Astrocyte (in vitro differentiated cells and primary cell): ENCODE measurements around the gene DSG1.
"Not testable (repeated sequence)": the region's sequence is repeated elsewhere in the genome, so short reads cannot be mapped to it uniquely, and the experiment has no call there.

ENCODE experiments used
- EZH2 ChIP-seq: IDR thresholded peaks from 2 replicates; pipeline ENCODE4 v1.6.1; 2012; ENCODE audit warnings: mild to moderate bottlenecking, low read length, inconsistent platforms; ENCODE audit not compliant: insufficient read depth
- TF ChIP-seq, protein P1 (sequence below): IDR thresholded peaks from 2 replicates; pipeline ENCODE4 v1.5.1; 2011; ENCODE audit warnings: low read depth, mild to moderate bottlenecking, inconsistent platforms, low read length, moderate library complexity; ENCODE audit not compliant: insufficient read depth

DNA sequence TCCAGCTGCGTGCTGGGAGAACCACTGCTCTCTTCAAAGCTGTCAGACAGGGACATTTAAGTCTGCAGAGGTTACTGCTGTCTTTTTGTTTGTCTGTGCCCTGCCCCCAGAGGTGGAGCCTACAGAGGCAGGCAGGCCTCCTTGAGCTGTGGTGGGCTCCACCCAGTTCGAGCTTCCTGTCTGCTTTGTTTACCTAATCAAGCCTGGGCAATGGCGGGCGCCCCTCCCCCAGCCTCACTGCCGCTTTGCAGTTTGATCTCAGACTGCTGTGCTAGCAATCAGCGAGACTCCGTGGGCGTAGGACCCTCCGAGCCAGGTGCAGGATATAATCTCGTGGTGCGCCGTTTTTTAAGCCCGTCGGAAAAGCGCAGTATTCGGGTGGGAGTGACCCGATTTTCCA is 35.4 kb downstream of the DSG1 start:
- TF ChIP-seq, protein P1, sequence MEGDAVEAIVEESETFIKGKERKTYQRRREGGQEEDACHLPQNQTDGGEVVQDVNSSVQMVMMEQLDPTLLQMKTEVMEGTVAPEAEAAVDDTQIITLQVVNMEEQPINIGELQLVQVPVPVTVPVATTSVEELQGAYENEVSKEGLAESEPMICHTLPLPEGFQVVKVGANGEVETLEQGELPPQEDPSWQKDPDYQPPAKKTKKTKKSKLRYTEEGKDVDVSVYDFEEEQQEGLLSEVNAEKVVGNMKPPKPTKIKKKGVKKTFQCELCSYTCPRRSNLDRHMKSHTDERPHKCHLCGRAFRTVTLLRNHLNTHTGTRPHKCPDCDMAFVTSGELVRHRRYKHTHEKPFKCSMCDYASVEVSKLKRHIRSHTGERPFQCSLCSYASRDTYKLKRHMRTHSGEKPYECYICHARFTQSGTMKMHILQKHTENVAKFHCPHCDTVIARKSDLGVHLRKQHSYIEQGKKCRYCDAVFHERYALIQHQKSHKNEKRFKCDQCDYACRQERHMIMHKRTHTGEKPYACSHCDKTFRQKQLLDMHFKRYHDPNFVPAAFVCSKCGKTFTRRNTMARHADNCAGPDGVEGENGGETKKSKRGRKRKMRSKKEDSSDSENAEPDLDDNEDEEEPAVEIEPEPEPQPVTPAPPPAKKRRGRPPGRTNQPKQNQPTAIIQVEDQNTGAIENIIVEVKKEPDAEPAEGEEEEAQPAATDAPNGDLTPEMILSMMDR: not testable (repeated sequence)
- not testable (repeated sequence) for TF ChIP-seq EZH2
